ENCODE data around the gene ARMCX4. TPM values are rescaled to one million over a fixed set of nuclear protein-coding genes. Genes with fewer than 3 reads are reported as not detected.

The ARMCX4 gene
- total RNA-seq: 8.1 and 11.2 TPM in 2 replicates

- peak within 1 kb of the TSS; percentile 68 for H3K4me3 ChIP-seq (ENCODE audit: low read depth, low read length)
- DNase-seq (ENCODE audit: low read depth): peak; percentile 68
- no peak for TF ChIP-seq CTCF (IDR thresholded peaks at IDR 0.05; ENCODE audit: insufficient read depth, low read depth, low read length)
Measured at GRCh38 chrX:101485212-101485949, at the start of gene ARMCX4. TSS of gene ARMCX4 (plus strand) at chrX:101485456. CDS start at chrX:101488590, 3,134 bp downstream.

GRCh38 chrX:101442085-101442484 lies 43.2 kb upstream of the ARMCX4 start:
- H3K4me3 ChIP-seq (ENCODE audit: low read depth, low read length): no peak overlapping the region
- TF ChIP-seq CTCF (IDR thresholded peaks at IDR 0.05; ENCODE audit: insufficient read depth, low read depth, low read length): no peak
- peak; percentile 91 for DNase-seq (ENCODE audit: low read depth)

- TF ChIP-seq CTCF (IDR thresholded peaks at IDR 0.05; ENCODE audit: insufficient read depth, low read depth, low read length): no peak
- no peak for DNase-seq (ENCODE audit: low read depth)
- H3K4me3 ChIP-seq (ENCODE audit: low read depth, low read length): no peak overlapping the region
Measured at GRCh38 chrX:101449279-101449678, 36.0 kb upstream of the ARMCX4 start.

GRCh38 chrX:101450085-101450484 lies 35.2 kb upstream of the ARMCX4 start:
- no peak for DNase-seq (ENCODE audit: low read depth)
- TF ChIP-seq CTCF (IDR thresholded peaks at IDR 0.05; ENCODE audit: insufficient read depth, low read depth, low read length): no peak
- no peak overlapping the region for H3K4me3 ChIP-seq (ENCODE audit: low read depth, low read length)

GRCh38 chrX:101450961-101451360 lies 34.3 kb upstream of the ARMCX4 start:
- no peak for TF ChIP-seq CTCF (IDR thresholded peaks at IDR 0.05; ENCODE audit: insufficient read depth, low read depth, low read length)
- H3K4me3 ChIP-seq (ENCODE audit: low read depth, low read length): no peak overlapping the region
- DNase-seq (ENCODE audit: low read depth): peak; percentile 55

GRCh38 chrX:101452056-101452455 lies 33.2 kb upstream of the ARMCX4 start:
- DNase-seq (ENCODE audit: low read depth): peak; percentile 26
- no peak overlapping the region for H3K4me3 ChIP-seq (ENCODE audit: low read depth, low read length)

More at GRCh38 chrX:101452056-101452455, 33.2 kb upstream of the ARMCX4 start:
- TF ChIP-seq CTCF (IDR thresholded peaks at IDR 0.05; ENCODE audit: insufficient read depth, low read depth, low read length): no peak
